K562 (cell line): ENCODE measurements around the gene KCNN3. TPM values are rescaled to one million over a fixed set of nuclear protein-coding genes. Genes with fewer than 3 reads are reported as not detected.

Source experiments
- ATAC-seq: fragments of 200-7000 bp; cut with Tn5 transposase; 3 replicates; pipeline ENCODE4 v1.9.1; 2020; ENCODE audit warnings: moderate library complexity
- BruUV-seq: library from RNA; stranded (reverse); fragments of 400-500 nt; replicated peaks from 2 replicates; lab custom pipeline; 2021; lab: Mats Ljungman, UMichigan
- CTCF ChIA-PET: fragments of 300-600 bp; formaldehyde crosslinking; extraction: SDS; loops from one replicate; lab custom pipeline; 2021; ENCODE audit warnings: low intra/inter-chr PET ratio; lab: Yijun Ruan, JAX
- POLR2A ChIA-PET: fragments of 300-600, 350-650 bp; sonication (Branson Sonifier 250); formaldehyde crosslinking; extraction: SDS; loops from one replicate; lab custom pipeline; 2021; ENCODE audit warnings: antibody characterized with exemption, inconsistent platforms; lab: Yijun Ruan, JAX
- DNase-seq, 4 experiments: peaks; one replicate each; pipeline versions ENCODE4 v3.0.0 to v3.0.0-alpha.2; 2011 to 2018; ENCODE audit warnings: low spot score in 3 of 4, mixed read lengths in 3 of 4; ENCODE audit errors: extremely low read depth in 1 of 4
- FAIRE-seq: peaks from 2 replicates; lab custom pipeline; 2011; peaks lifted over from hg19 to GRCh38; lab: Jason Lieb, UNC
- H2AFZ ChIP-seq: 2 replicates; pipeline ENCODE4 v1.6.0; 2011; ENCODE audit warnings: low read depth, low read length, control low read depth, inconsistent platforms
- H3K27ac ChIP-seq: fragments of 200-600 bp; 3 replicates; pipeline ENCODE4 v1.8.0; 2011; ENCODE audit warnings: low read depth, mild to moderate bottlenecking, control low read depth, inconsistent platforms, low read length, moderate library complexity, mixed read lengths; ENCODE audit errors: extremely low read depth
- H3K27me3 ChIP-seq, 2 experiments: fragments of 300-600 bp in 1 of 2; 2 replicates in 1 of 2; 3 replicates in 1 of 2; pipeline versions ENCODE4 v1.6.0 to v1.8.0; 2011; ENCODE audit warnings: inconsistent platforms in 2 of 2, low read length in 2 of 2, mild to moderate bottlenecking in 1 of 2, mixed read lengths in 1 of 2, moderate library complexity in 1 of 2; ENCODE audit not compliant: control insufficient read depth in 2 of 2, insufficient read depth in 2 of 2
- H3K36me3 ChIP-seq: fragments of 300-600 bp; 3 replicates; pipeline ENCODE4 v1.8.0; 2011; ENCODE audit warnings: mild to moderate bottlenecking, low read length, inconsistent platforms; ENCODE audit not compliant: control insufficient read depth, insufficient read depth
- H3K4me1 ChIP-seq, 2 experiments: fragments of 200-600 bp in 1 of 2; replicated peaks in 1 of 2; 2 replicates in 1 of 2; 3 replicates in 1 of 2; pipeline versions ENCODE4 v1.5.1 to v1.8.0; 2011; ENCODE audit warnings: inconsistent platforms in 2 of 2, low read length in 2 of 2, mild to moderate bottlenecking in 1 of 2, mixed read lengths in 1 of 2, moderate library complexity in 1 of 2; ENCODE audit not compliant: control insufficient read depth in 2 of 2, insufficient read depth in 2 of 2
- H3K4me2 ChIP-seq: 2 replicates; pipeline ENCODE4 v1.6.1; 2011; ENCODE audit warnings: low read length, control low read depth, inconsistent platforms, mixed read lengths; ENCODE audit not compliant: insufficient read depth
- H3K4me3 ChIP-seq: fragments of 200-600 bp; sonication (generic), shearing (Covaris generic); 2 replicates; pipeline ENCODE4 v1.5.1; 2016; ENCODE audit warnings: control low read depth, inconsistent platforms
- H3K79me2 ChIP-seq: fragments of 200-600 bp; 3 replicates; pipeline ENCODE4 v1.8.0; 2011; ENCODE audit warnings: low read length, inconsistent platforms; ENCODE audit not compliant: control insufficient read depth, insufficient read depth
- H3K9ac ChIP-seq, 2 experiments: 2 replicates each; pipeline versions ENCODE4 v1.6.0 to v1.6.1; 2011; ENCODE audit warnings: low read depth in 2 of 2, low read length in 2 of 2, control low read depth in 1 of 2, inconsistent platforms in 1 of 2, mild to moderate bottlenecking in 1 of 2, mixed read lengths in 1 of 2; ENCODE audit not compliant: insufficient read depth in 1 of 2
- H3K9me1 ChIP-seq: one replicate; pipeline ENCODE4 v1.6.0; 2011; ENCODE audit warnings: inconsistent platforms, mild to moderate bottlenecking, low read length, moderate library complexity; ENCODE audit not compliant: control insufficient read depth, insufficient read depth
- H3K9me3 ChIP-seq: replicated peaks from 2 replicates; pipeline ENCODE4 v1.5.1; 2011; ENCODE audit warnings: low read depth, low read length, inconsistent platforms; ENCODE audit not compliant: control insufficient read depth, insufficient read depth
- H4K20me1 ChIP-seq: replicated peaks from 2 replicates; pipeline ENCODE4 v1.6.1; 2011; ENCODE audit warnings: low read length, inconsistent platforms, mixed read lengths; ENCODE audit not compliant: control insufficient read depth, insufficient read depth
- ADNP ChIP-seq: fragments of 200-800 bp; sonication (Bioruptor generic); IDR thresholded peaks from 2 replicates; pipeline ENCODE4 v1.6.1; 2016; ENCODE audit warnings: missing genetic modification characterization, missing compliant biosample characterization
- CHD2 ChIP-seq: IDR thresholded peaks from 2 replicates; pipeline ENCODE4 v1.6.1; 2011; ENCODE audit warnings: low read depth, low read length
- CUX1 ChIP-seq: fragments of 200-800 bp; sonication (Bioruptor generic); IDR thresholded peaks from 2 replicates; pipeline ENCODE4 v1.6.1; 2016; ENCODE audit warnings: missing genetic modification characterization, missing compliant biosample characterization
- FOXO4 ChIP-seq: fragments of 450-650 bp; formaldehyde crosslinking; IDR thresholded peaks from 2 replicates; pipeline ENCODE4 v1.4.0; 2020; ENCODE audit warnings: mild to moderate bottlenecking, moderate library complexity
- KLF10 ChIP-seq: fragments of 250-450 bp; sonication (Bioruptor Pico); IDR thresholded peaks from 2 replicates; pipeline ENCODE4 v1.6.1; 2021; ENCODE audit warnings: matching md5 sums
- MEF2D ChIP-seq: conservative IDR thresholded peaks from 2 replicates; pipeline ENCODE4 v1.6.1; 2016; ENCODE audit warnings: low read depth, missing genetic modification characterization, missing compliant biosample characterization
- MYC ChIP-seq, 2 experiments: fragments of 250-450 bp in 1 of 2; sonication (Bioruptor Pico) in 1 of 2; IDR thresholded peaks; 2 replicates each; pipeline versions ENCODE4 v1.5.1 to v1.6.1; 2012 to 2021; ENCODE audit warnings: low read depth in 2 of 2, borderline replicate concordance in 1 of 2, improper control_type of control experiment in 1 of 2, low read length in 1 of 2, mild to moderate bottlenecking in 1 of 2, moderate library complexity in 1 of 2
- NELFE ChIP-seq: IDR thresholded peaks from 2 replicates; pipeline ENCODE4 v1.6.1; 2011; ENCODE audit warnings: mild to moderate bottlenecking; ENCODE audit not compliant: insufficient read depth, insufficient read length
- RBM39 ChIP-seq: fragments of 200-400 bp; formaldehyde crosslinking; optimal IDR thresholded peaks from 2 replicates; pipeline ENCODE3; 2018; ENCODE audit warnings: low read depth, low read length
- YBX1 ChIP-seq: fragments of 450-650 bp; IDR thresholded peaks from 2 replicates; pipeline ENCODE4 v1.7.1; 2016; ENCODE audit warnings: mild to moderate bottlenecking
- ZFX ChIP-seq: sonication (generic); formaldehyde crosslinking; IDR thresholded peaks from 2 replicates; pipeline ENCODE4 v1.8.0; 2022; ENCODE audit warnings: mild to moderate bottlenecking, missing genetic modification reagents, moderate library complexity
- ZNF217 ChIP-seq: sonication (generic); formaldehyde crosslinking; IDR thresholded peaks from 2 replicates; pipeline ENCODE4 v1.8.0; 2022; ENCODE audit warnings: mild to moderate bottlenecking, missing genetic modification reagents
- ZNF668 ChIP-seq: fragments of 250-450 bp; sonication (Bioruptor Pico); IDR thresholded peaks from 2 replicates; pipeline ENCODE4 v1.8.0; 2022; ENCODE audit warnings: mild to moderate bottlenecking, inconsistent platforms
- WGBS: fragments of 100-300 bp; shearing (Covaris generic); methylation state at CpG from one replicate; pipeline ENCODE4 v1.1.6; 2016; ENCODE audit warnings: low coverage, mixed read lengths; ENCODE audit not compliant: insufficient coverage; ENCODE audit errors: missing lambda C conversion rate; 5-methylcytosine and 5-hydroxymethylcytosine counted together
- in situ Hi-C: fragments of 300-500 bp; cut with MboI; formaldehyde crosslinking; loops from 4 replicates; pipeline ENCODE4 v1.15.0; 2018; ENCODE audit warnings: inconsistent platforms, mixed read lengths
- intact Hi-C: fragments of 100-400 bp; cut with micrococcal nuclease; formaldehyde crosslinking; loops from 2 replicates; pipeline ENCODE4 v1.14.2; 2022
- polyA plus RNA-seq, 8 experiments: library from polyadenylated mRNA; depleted of rRNA in 4 of 8; stranded (reverse) in 5 of 8; unstranded in 3 of 8; fragments of >200 nt; fragmentation: Nextera tagmentation in 2 of 8; fragmentation: Illumina TruSeq in 1 of 8; extraction: Ambion mirVana in 2 of 8; extraction: Trizol in 1 of 8; gene quantifications; 2 replicates each; pipeline versions ENCODE4 v1.2.1 to v1.2.3, GENCODE V29; 2011 to 2014; ENCODE audit warnings: inconsistent platforms in 1 of 8, missing spikeins in 1 of 8
- total RNA-seq, 7 experiments: library from RNA; depleted of rRNA in 6 of 7; stranded (reverse); fragments of >200 nt in 6 of 7; fragmentation: Illumina TruSeq in 2 of 7; extraction: Trizol in 2 of 7; gene quantifications; 2 replicates each; pipeline versions ENCODE4 v1.2.1 to v1.2.3, GENCODE V29; 2011 to 2021; ENCODE audit warnings: low replicate concordance in 1 of 7

The KCNN3 gene
- total and polyA plus RNA-seq, 9 of the 15 experiments (the other 6 are each of a cell fraction or from before 2014, with no cell fraction given) = 0.02 to 0.03 TPM; not detected in 7

- TF ChIP-seq MEF2D (tag) = no peak
Observed at GRCh38 chr1:154758346-154758745, 111.7 kb downstream of the KCNN3 start (continued).

- 5% methylated on average over 5 of the region's 5 CpGs for WGBS
- H3K36me3 ChIP-seq = no peaks in the 10 kb centered on the region
- no peak overlapping the region for H2AFZ ChIP-seq
- ATAC-seq (0 out of 3 replicates have a peak, but pooled peaks have one; percentile 15), DNase-seq (peak in 1 of 4 experiments; percentile 24), FAIRE-seq (no peak)
- no peaks in the 10 kb centered on the region for H3K9me3 ChIP-seq
- no peaks in the 10 kb centered on the region for H3K9me1 ChIP-seq
- H3K4me2 ChIP-seq = no peak overlapping the region
- BruUV-seq = no TSS peak
- in situ Hi-C loops = no loop called here
- ChIA-PET CTCF (interaction anchor here (1.0 kb wide), 1 partner anchor 87 kb away, joined by 4 read pairs; no protein-coding TSS in a partner anchor), POLR2A (interaction anchor here (0.6 to 0.9 kb wide), 3 partner anchors 10 to 113 kb away, joined by 3 read pairs; partner anchors contain the start of gene KCNN3)
- intact Hi-C loops = loop anchor here (5.0 kb wide), 1 partner anchor 200 kb away; the partner anchor contains the start of gene UBE2Q1
- H3K79me2 ChIP-seq = no peaks in the 10 kb centered on the region
- H3K27ac ChIP-seq = no peak overlapping the region
- H3K27me3 ChIP-seq = peaks cover 20 to 60% of the 10 kb centered on the region in 2 experiments; a peak in 4 of 5 replicates
- 0 out of 2 replicates have a peak, but pooled peaks cover 4% of the 10 kb centered on the region for H4K20me1 ChIP-seq
- H3K9ac ChIP-seq = no peak overlapping the region
- peaks cover 0 to 8% of the 10 kb centered on the region in 2 experiments; a peak in 2 of 5 replicates for H3K4me1 ChIP-seq
- H3K4me3 ChIP-seq = no peak overlapping the region
- 0 out of 2 replicates have a peak, but pooled peaks have one; percentile 30 for TF ChIP-seq MYC (IDR thresholded peaks at IDR 0.05; ENCODE audit: low read depth, low read length)
- TF ChIP-seq MYC (CRISPR knock-in tag; IDR thresholded peaks at IDR 0.05; ENCODE audit: borderline replicate concordance, low read depth) = no peak
- no peak for TF ChIP-seq NELFE
- no peak for TF ChIP-seq CUX1
- no peak for TF ChIP-seq FOXO4 (CRISPR knock-in tag)
- TF ChIP-seq ZNF668 (CRISPR knock-in tag) = no peak
- no peak for TF ChIP-seq ZNF217 (CRISPR knock-in tag)
- no peak for TF ChIP-seq KLF10 (CRISPR knock-in tag)
- TF ChIP-seq ZFX = peak; percentile 10; the same call in 1 of the 2 replicates
- TF ChIP-seq CHD2 = no peak
- TF ChIP-seq RBM39 = no peak
- no peak for TF ChIP-seq YBX1
- no peak for TF ChIP-seq ADNP (tag)
Observed at GRCh38 chr1:154756793-154757548, 113.1 kb downstream of the KCNN3 start.
